Stromal cell of bone marrow (primary cell): Measurements from ENCODE around the gene FGF14.
A peak's percentile ranks its signal among the peaks of the same experiment; 100 is the strongest.
"Not testable (repeated sequence)": the region's sequence is repeated elsewhere in the genome, so short reads cannot be mapped to it uniquely, and the experiment has no call there.

Experiments
- DNase-seq: peaks from one replicate; pipeline ENCODE4 v3.0.0-alpha.2; 2012; ENCODE audit warnings: low read depth

FGF14 gene

GRCh38 chr13:102195566-102196462, 206.0 kb downstream of the FGF14 start:
- peak; percentile 14 for DNase-seq

DNA sequence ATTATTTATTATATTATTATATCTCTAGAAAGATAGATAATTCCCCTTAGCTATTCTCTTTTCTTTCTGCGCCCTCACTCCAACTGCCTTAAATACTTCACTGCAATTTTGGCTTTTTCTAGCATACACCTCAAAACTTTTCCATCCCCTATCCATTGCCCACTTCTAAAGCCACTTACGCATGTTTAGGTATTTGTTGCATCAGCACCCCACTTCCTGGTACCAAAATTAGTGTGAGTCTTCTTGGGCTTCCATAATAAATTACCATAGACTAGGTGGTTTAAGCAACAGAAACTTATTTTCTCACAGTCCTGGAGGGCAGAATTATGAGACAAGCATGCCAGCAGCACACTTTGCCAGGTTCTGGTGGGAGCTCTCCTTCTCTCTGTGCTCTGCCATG, 209.0 kb downstream of the FGF14 start:
- no peak for DNase-seq

- peak; percentile 31 for DNase-seq
These were observed 209.8 kb downstream of the FGF14 start for GRCh38 chr13:102191951-102192502.

GRCh38 chr13:102190930-102191329, 210.9 kb downstream of the FGF14 start:
- DNase-seq: no peak

DNA sequence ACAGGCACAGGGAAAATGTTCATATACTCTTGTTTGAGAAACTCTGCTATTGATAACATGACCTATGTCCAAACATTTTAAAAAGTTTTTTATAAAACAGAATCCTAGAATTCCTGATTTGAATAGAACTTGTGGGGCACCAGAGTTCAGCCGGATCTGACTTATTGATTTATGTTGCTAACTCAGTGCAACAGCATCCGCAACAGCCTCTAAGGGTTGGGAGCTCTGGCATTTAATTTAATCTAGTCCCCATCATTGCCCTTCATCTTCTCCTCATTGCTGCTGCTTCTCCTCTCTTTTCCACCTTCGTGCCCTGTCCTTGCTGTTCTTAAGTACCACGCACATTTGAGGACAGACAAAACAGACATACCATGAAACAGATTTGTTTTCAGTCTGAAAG, 214.5 kb downstream of the FGF14 start:
- no peak for DNase-seq

DNA sequence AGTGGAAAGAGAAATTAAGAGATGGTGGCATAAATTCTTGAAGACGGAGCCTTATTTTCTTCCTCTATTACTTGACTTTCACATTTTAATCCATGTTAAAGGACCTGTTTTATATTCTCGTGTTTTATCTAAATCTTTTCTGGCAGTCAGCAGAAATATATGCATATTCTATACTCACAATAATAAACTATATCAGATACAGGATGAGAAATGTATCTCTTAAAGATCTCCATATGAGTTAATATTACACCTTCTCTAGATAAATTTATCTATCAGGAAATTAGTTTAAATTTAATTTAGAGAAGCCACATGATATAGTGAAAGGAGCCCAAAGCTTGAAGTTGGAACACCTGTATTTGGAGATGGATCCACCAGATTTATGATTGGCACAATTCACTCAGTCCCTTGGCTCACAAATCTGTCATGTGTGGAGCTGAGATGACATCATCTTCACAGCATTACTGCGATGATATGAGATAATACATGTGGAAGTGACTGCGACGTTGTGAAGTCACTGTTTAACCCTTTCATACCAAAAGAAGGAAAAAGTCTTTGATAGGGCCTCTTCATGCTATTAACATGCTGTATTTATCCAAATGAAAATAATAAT, 216.4 kb downstream of the FGF14 start:
- no peak for DNase-seq

DNA sequence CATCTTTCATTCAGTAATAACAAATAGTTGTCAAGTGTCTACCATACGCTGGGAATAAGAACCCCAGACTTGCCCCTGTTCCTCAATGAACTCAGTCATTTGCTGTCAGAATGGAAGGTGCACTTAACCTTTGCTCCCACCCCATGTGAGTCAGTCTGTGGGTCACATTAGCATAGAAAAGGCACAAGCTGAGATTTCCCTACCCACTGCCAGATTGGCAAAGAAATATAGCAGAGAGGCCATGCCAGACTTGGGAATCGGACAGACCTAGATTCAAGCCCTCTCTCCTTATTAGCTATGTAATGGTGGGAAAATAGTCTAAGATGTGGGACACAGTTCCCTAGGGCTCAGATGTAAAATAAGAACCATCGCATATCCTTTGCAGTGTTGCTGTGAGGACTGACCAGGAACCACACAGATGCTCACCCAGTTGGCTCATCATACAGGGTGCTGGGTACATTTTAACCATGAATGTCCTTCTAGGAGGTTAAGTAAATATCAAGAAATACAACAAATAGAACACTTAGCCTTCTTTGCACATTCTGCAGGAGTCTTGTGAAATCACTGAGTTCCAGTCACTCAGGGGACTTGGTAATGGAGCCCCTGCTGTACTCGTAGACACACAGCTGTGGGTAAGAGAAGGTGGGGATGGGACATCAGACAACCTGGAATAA, 218.2 kb downstream of the FGF14 start:
- DNase-seq: no peak

DNA sequence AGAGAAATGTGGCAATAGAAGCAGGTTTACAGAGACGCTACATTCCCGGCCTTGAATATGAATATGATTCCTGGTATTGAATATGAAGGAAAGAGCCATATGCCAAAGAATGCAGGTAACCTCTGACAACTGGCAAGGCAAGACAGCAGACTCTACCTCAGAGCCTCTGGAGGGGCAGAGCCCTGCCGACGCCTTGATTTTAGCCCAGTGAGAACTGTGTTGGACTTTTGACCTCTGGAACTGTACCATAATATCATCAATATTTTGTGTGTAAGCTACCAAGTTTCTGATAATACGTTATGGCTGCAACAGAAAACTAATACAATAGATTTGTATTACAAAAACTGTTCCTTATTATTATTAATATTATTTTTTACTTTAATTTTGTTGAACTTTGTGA, 219.7 kb downstream of the FGF14 start:
- no peak for DNase-seq

DNA sequence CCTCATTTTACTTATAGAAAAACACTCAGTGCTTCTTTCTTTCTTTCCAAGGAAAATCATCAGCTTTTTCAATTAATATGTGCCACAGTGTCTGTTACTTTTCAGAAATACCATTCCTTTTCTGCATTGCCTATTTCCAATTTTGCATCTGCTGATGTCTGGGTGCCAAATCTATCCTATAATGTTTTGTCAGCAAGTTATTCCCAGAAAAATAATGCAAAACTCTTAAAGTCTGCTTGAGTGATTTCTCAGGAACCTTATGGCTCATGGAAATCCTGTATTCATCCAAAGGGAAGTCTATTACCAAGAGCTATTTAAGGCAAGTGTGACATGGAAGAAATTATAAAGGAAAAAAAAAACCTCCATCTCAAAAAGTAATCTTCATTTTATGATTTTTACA, 224.4 kb downstream of the FGF14 start:
- DNase-seq: no peak

DNA sequence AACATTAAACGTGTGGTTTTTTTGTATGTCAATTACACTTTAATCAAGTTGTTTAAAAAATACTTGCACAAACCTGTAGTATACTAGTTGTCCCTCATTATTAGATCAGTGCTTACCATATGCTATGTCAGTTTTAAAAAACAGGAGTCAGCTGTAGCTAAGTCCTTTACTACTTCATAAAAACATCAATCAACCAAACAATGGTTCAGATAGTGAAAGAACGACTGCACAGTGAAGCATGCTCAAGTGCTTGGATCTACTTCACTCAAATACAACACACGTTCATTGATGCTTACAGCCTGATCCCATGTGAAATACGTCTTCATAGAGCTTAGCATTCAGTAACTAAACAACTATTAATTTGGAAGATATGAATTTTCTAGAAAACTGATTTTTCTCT, 225.0 kb downstream of the FGF14 start:
- DNase-seq: no peak

DNA sequence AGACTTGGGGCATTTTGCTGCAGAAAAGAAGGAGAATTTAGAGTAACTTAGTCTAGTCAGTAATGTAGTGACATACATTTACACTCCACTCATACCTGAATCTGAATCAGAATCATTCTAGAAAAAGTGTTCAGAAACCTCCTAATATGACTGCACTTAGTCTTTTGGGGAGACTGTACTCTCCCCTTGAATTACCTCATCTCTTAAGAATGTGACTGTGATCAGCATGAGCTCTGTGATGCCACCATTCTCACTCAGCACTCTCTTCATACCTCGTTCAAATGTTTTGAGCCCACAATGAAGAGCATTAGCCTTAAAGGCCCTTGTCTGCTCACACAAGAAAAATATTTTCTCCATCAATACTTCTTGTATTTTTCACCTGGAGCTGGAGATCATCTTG, 229.4 kb downstream of the FGF14 start:
- no peak for DNase-seq

GRCh38 chr13:102170305-102170704, 231.5 kb downstream of the FGF14 start:
- DNase-seq: no peak

- no peak for DNase-seq
These were observed 232.3 kb downstream of the FGF14 start for GRCh38 chr13:102169471-102170015.

- no peak for DNase-seq
These were observed 249.1 kb downstream of the FGF14 start for GRCh38 chr13:102152790-102153189.

DNA sequence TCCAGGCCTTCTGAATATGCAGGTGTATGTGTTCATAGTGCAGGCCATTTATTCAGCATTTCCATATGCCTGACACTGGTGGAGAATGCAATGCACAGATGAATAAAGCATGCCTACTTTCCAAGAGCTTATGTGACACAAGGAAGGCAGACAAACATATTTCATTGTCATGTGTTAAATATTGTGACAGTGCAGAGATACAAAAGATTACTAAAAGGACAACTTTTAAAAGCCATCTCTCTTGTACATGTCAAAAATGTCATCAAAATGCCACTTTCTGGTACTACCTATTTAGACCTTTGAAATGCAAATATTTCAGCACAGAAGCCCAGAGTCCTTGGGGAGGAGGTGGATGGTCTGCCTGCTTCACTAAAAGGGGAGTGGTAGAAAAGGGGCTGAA, 254.5 kb downstream of the FGF14 start:
- DNase-seq: no peak

GRCh38 chr13:102145750-102146149, 256.1 kb downstream of the FGF14 start:
- no peak for DNase-seq

DNA sequence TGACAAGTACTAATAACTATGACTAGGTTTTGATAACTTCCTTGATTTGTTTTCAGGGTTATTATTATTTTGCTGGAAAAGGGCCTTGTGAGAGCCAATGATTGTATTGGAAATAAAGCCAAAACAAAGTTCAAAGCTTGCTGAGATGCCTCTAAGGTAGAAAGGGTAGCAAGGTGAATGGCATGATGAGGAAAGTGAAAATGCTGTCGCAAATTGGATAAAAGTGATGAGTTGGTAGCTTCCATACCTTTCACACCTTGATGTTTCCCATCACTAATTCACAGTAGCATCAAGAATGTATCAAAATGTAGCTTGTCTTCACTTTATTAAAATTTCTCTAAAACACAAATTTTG, 259.4 kb downstream of the FGF14 start:
- no peak for DNase-seq

DNA sequence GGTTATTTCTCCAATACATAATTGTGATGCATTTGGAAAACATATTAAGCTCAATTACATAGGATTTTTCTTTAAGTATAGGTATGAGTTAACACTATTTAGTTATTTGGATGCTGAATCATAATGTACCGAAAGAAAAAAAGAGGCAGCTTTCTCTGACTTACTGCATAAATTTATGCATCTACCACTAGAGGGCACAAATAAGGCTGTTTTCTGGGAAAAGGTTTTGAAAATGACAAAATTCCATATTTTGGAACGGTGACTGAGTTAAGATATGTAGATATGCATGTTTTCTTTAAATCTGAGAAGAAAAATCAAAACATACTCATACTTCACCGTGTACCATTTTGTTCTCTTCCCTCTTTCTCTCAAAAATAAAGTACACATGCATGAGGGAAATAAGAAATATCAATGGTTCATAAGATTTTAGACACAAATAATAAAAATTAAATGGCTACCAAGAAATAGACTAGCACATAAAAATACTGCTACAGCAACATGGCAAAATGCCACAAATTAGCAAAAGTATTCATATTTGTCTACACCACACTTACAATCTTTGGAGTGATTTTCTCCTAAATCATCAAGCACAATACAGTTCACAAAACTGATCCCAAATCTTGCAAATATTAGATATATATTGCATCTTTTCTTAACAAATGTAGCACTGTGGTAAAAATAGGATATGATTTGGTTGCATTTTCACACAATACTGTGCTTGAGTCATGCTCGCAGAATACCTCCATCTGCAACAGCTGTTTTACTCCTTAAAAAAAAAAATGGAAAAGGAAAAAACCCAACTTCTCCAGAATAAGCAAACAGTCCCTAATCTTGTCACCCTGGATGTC, 260.0 kb downstream of the FGF14 start:
- peak; percentile 13 for DNase-seq

- DNase-seq: no peak
These were observed 262.2 kb downstream of the FGF14 start for GRCh38 chr13:102139626-102140025.

GRCh38 chr13:102138635-102139190, 263.1 kb downstream of the FGF14 start:
- DNase-seq: no peak

- not testable (repeated sequence) for DNase-seq
These were observed 263.9 kb downstream of the FGF14 start for GRCh38 chr13:102137904-102138303.
